T-helper 2 cell treated with Interferon-gamma antibody and Interleukin-4, amounts not matched to agents 5 μg/mL and 100 μg/mL, for 36 hours (primary cell): ENCODE measurements around the gene NFKBIA.
A peak's percentile ranks its signal among the peaks of the same experiment; 100 is the strongest.
"Not testable (repeated sequence)": the region's sequence is repeated elsewhere in the genome, so short reads cannot be mapped to it uniquely, and the experiment has no call there.

Experiments used
- DNase-seq: peaks from one replicate; pipeline ENCODE4 v3.0.0; 2021; ENCODE audit warnings: low spot score
- H3K27ac Mint-ChIP-seq: one replicate; pipeline ENCODE4 v1.8.0; 2021; ENCODE audit warnings: mild to moderate bottlenecking, mixed read lengths
- H3K27me3 Mint-ChIP-seq: one replicate; pipeline ENCODE4 v1.8.0; 2021; ENCODE audit warnings: low read depth, mixed read lengths
- H3K36me3 Mint-ChIP-seq: one replicate; pipeline ENCODE4 v1.8.0; 2021; ENCODE audit warnings: low read depth, mixed read lengths
- H3K4me1 Mint-ChIP-seq: one replicate; pipeline ENCODE4 v1.8.0; 2021; ENCODE audit warnings: low read depth, mixed read lengths
- H3K4me3 Mint-ChIP-seq: one replicate; pipeline ENCODE4 v1.8.0; 2022; ENCODE audit warnings: mild to moderate bottlenecking, moderate library complexity, mixed read lengths
- H3K9me3 Mint-ChIP-seq: one replicate; pipeline ENCODE4 v1.8.0; 2021; ENCODE audit warnings: mixed read lengths

NFKBIA gene

DNA sequence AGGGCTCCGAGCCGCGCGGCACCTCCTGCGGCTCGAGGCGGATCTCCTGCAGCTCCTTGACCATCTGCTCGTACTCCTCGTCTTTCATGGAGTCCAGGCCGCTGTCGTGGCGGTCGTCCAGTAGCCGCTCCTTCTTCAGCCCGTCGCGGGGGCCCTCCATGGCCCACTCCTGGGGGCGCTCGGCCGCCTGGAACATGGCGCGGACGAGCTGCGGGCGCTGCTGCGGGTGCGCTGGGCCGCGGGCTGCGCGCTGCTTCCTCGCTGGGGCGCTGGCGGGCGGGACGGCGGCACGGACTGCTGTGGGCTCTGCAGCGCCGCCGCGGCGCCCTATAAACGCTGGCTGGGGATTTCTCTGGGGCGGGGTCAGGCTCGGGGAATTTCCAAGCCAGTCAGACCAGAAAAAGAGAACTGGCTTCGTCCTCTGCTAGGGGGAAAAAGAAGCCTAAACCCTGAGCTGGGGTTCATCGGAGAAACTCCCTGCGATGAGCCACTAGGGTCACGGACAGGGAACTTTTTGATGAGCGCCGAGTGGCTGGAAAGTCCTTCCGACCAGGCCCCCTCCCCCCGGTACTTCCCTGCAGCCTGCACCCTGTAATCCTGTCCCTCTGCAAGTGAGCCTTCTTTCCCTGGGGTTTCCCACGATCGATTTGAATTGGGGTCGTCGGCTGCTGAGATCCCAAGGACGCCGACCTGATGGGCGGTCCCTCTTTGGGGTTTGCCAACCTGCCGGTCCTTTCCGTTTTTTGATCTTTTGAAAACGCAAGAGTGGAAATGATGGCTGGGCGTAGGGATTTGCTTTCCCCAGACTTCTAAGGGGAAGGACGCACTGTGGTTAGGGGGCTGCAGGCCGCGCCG lies at the start of gene NFKBIA:
NFKBIA (minus strand) TSS at position 301 of the 855 bp plus-strand sequence; CDS start at position 196, 105 bp downstream.
- peak; percentile 96 for DNase-seq
- Mint-ChIP-seq H3K27ac (peak within 1 kb of the TSS; percentile 97), H3K9me3 (no peaks in the 10 kb centered on the region), H3K27me3 (no peaks in the 10 kb centered on the region), H3K4me1 (peaks cover 46% of the 10 kb centered on the region), H3K36me3 (peaks cover 40% of the 10 kb centered on the region), H3K4me3 (peak within 1 kb of the TSS; percentile 94)

- Mint-ChIP-seq H3K4me3 (no peak overlapping the region), H3K4me1 (no peaks in the 10 kb centered on the region), H3K9me3 (no peaks in the 10 kb centered on the region), H3K27ac (no peak overlapping the region), H3K36me3 (no peaks in the 10 kb centered on the region), H3K27me3 (peaks cover 2% of the 10 kb centered on the region)
- DNase-seq: no peak
Measured at GRCh38 chr14:35446450-35446849, 41.9 kb upstream of the NFKBIA start.

- H3K9me3 Mint-ChIP-seq: no peaks in the 10 kb centered on the region
- H3K4me1 Mint-ChIP-seq: no peaks in the 10 kb centered on the region
- H3K27ac Mint-ChIP-seq: no peak overlapping the region
- no peak for DNase-seq
- H3K4me3 Mint-ChIP-seq: no peak overlapping the region
- peaks cover 2% of the 10 kb centered on the region for H3K27me3 Mint-ChIP-seq
- H3K36me3 Mint-ChIP-seq: no peaks in the 10 kb centered on the region
Measured at GRCh38 chr14:35444104-35444503, 39.6 kb upstream of the NFKBIA start.

- Mint-ChIP-seq H3K27ac (no peak overlapping the region), H3K4me3 (no peak overlapping the region), H3K9me3 (no peaks in the 10 kb centered on the region), H3K4me1 (no peaks in the 10 kb centered on the region), H3K36me3 (no peaks in the 10 kb centered on the region), H3K27me3 (peaks cover 2% of the 10 kb centered on the region)
- DNase-seq: no peak
Measured at GRCh38 chr14:35441160-35441559, 36.6 kb upstream of the NFKBIA start.

DNA sequence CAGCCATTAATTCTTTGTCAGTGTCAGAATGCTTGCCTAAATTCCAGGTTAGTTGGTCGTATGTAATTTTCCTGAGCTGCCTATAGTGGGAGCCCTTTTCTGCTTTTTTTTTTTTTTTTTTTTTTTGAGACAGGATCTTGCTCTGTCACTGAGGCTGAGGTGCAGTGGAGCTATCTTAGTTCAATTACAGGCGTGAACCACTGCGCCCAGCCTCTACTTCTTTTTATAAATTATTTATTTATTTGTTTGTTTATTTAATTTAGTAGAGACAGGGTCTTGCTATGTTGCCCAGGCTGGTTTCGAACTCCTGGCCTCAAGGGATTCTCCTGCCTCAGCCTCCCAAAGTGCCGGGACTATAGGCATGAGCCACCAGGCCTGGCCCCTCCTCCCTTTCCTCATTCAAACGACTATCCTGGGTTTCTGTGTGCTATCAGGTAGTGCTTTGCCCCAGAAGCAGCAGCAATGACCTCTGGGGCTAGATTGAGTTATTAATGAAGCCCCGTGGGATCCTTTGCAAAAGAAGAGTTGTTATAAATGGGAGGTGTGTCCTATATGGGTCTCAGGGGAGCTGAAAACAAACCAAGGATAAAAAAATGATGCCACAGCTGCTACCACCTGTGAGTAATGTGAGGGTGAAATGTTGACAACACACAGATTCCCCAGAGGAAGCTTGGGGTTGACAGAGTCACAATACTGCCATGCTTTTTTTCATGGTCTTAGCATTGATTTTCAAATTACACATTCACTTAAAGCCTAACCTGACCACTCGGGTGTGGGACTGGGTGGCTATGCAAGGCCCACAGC lies 34.6 kb upstream of the NFKBIA start:
- Mint-ChIP-seq H3K36me3 (no peaks in the 10 kb centered on the region), H3K9me3 (no peaks in the 10 kb centered on the region), H3K4me3 (no peak overlapping the region), H3K4me1 (peaks cover 5% of the 10 kb centered on the region), H3K27me3 (peaks cover 2% of the 10 kb centered on the region), H3K27ac (no peak overlapping the region)
- DNase-seq: no peak

DNA sequence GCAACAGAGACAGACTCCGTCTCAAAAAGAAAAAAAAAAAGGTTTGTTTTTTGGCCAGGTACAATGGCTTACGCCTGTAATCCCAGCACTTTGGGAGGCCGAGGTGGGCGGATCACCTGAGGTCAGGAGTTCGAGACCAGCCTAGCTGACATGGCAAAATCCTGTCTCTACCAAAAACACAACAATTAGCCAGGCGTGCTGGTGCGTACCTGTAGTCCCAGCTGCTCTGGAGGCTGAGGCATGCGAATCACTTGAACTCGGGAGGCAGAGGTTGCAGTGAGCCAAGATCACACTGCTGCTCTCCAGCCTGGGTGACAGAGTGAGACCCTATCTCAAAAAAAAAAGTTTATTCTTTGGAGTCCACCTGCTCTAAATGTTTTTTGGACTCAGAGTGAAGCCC lies 33.9 kb upstream of the NFKBIA start:
- H3K4me3 Mint-ChIP-seq, DNase-seq, H3K36me3 Mint-ChIP-seq, H3K27me3 Mint-ChIP-seq, H3K27ac Mint-ChIP-seq, H3K4me1 Mint-ChIP-seq, H3K9me3 Mint-ChIP-seq: not testable (repeated sequence)

DNA sequence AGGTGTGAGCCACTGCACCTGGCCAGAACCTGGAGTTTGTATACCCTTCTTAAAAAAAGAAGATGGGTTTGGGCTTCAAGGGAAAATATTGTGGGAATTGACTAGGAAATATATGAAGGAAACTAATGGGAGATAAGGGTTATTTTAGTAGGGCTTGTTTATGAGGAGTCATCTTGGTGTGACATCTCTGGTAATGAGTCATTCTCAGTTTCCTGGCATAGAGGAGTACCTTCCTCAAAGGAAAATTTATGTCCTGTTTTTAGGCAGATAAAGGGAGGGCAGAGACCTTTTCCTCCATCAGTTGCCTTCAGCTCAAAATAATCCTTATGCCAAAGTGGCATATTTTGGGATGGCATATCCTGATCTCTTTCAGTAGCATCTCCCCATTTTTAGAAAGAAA lies 30.6 kb upstream of the NFKBIA start:
- H3K9me3 Mint-ChIP-seq: no peaks in the 10 kb centered on the region
- no peaks in the 10 kb centered on the region for H3K36me3 Mint-ChIP-seq
- DNase-seq: no peak
- H3K4me1 Mint-ChIP-seq: peaks cover 7% of the 10 kb centered on the region
- H3K27ac Mint-ChIP-seq: no peak overlapping the region
- H3K27me3 Mint-ChIP-seq: no peaks in the 10 kb centered on the region
- H3K4me3 Mint-ChIP-seq: no peak overlapping the region

DNA sequence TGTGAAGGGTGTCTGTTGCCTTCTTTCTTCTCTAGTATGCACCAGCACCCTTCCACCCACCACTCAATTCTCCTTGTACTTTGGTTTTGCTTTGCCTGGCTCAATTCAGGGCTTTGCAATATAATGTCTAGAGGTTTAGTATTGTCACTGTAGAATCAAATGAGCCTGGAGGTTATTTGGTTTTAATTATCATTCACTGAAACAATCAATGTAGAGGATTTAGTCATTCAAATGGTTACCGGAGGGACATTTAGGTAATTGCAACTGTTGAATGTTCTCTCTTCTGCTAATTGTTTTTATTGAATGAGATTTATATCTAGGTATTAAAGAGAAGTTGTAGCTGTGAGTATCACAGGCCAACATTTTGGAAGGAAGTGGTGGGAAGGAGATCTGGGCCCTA lies 29.3 kb upstream of the NFKBIA start:
- H3K4me1 Mint-ChIP-seq: peaks cover 10% of the 10 kb centered on the region
- H3K27ac Mint-ChIP-seq: no peak overlapping the region
- H3K36me3 Mint-ChIP-seq: no peaks in the 10 kb centered on the region

DNA sequence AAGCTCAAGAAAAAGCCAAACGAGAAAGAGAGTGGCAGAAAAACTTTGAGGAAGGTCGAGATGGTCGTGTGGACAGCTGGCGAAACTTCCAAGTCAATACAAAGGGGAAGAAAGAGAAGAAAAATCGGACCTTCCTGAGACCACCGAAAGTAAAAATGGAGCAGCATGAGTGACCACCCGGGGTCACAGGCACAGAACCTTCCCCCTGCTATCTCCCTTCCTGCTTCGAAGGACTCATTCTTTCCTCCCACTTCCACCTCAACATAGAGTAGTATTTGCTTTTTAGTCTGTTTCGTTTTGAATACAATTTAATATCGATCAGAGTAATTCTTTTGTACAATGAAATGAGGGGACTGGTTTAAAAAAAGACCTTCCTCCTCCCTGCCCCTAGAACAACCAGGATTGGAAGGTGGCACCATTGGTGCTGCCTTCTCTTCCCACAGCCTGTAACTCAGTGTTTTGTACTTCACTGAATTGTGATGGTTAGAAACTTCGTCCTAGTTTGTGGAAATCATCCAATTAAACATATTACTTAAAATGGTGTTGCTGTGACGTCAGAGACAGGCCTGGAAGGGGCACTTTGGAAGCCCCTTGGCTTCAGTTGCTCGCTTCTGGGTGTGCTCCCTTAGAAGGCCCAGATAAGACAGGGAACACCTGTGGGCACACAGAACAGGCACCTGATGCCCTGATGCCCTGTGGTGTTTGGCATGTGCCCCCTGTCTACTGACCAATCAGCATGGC lies 26.1 kb upstream of the NFKBIA start:
- peak overlapping the region; percentile 1 for H3K4me3 Mint-ChIP-seq
- H3K27me3 Mint-ChIP-seq: no peaks in the 10 kb centered on the region
- no peaks in the 10 kb centered on the region for H3K9me3 Mint-ChIP-seq
- H3K27ac Mint-ChIP-seq: no peak overlapping the region
- no peaks in the 10 kb centered on the region for H3K36me3 Mint-ChIP-seq
- H3K4me1 Mint-ChIP-seq: peaks cover 10% of the 10 kb centered on the region
- no peak for DNase-seq

More for the DNA sequence above, 29.3 kb upstream of the NFKBIA start:
- no peaks in the 10 kb centered on the region for H3K27me3 Mint-ChIP-seq
- H3K9me3 Mint-ChIP-seq: no peaks in the 10 kb centered on the region
- DNase-seq: no peak
- H3K4me3 Mint-ChIP-seq: no peak overlapping the region

GRCh38 chr14:35429951-35430350 lies 25.4 kb upstream of the NFKBIA start:
- Mint-ChIP-seq H3K27ac (no peak overlapping the region), H3K27me3 (no peaks in the 10 kb centered on the region), H3K4me1 (peaks cover 5% of the 10 kb centered on the region), H3K36me3 (no peaks in the 10 kb centered on the region), H3K9me3 (no peaks in the 10 kb centered on the region), H3K4me3 (peak overlapping the region; percentile 1)
- DNase-seq: no peak

GRCh38 chr14:35425850-35426249 lies 21.3 kb upstream of the NFKBIA start:
- H3K4me3 Mint-ChIP-seq: no peak overlapping the region
- no peaks in the 10 kb centered on the region for H3K27me3 Mint-ChIP-seq
- no peak overlapping the region for H3K27ac Mint-ChIP-seq
- no peak for DNase-seq
- H3K4me1 Mint-ChIP-seq: peaks cover 8% of the 10 kb centered on the region
- no peaks in the 10 kb centered on the region for H3K36me3 Mint-ChIP-seq
- H3K9me3 Mint-ChIP-seq: no peaks in the 10 kb centered on the region

GRCh38 chr14:35423621-35424020 lies 19.1 kb upstream of the NFKBIA start:
- Mint-ChIP-seq H3K27ac (no peak overlapping the region), H3K36me3 (no peaks in the 10 kb centered on the region), H3K27me3 (no peaks in the 10 kb centered on the region), H3K4me1 (peaks cover 6% of the 10 kb centered on the region), H3K4me3 (no peak overlapping the region), H3K9me3 (no peaks in the 10 kb centered on the region)
- DNase-seq: no peak

DNA sequence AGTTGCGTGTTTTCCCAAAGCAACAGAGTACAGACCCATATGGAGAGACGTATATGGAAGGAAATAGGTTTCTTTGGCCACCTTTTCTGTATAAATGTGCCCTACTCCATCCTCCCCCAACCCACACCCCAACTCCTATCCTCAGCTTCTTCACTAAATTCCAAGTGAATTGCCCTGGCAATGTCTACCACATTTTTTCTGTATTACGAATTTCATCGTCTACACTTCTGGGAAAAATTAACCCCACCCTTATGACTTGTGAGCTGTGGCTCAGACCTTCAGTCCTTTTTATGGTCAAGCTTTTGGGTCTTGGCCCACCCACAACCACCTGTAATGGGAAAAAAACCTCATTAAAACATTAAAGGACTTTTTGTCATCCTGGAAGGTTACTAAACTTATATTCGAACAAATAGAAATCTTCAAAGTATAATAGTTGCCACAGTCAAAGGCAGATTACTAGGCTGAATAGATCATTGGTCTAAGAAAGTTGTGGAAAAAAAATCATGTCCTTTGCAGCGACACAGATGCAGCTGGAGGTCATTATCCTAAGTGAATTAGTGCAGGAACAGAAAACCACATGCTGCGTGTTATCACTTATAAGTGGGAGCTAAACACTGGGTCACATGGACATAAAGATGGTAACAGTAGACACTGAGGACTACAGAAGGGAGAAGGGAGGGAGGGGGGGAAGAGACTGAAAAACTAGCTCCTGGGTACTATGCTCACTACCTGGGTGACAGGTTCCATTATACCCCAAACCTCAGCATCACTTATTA lies 15.7 kb upstream of the NFKBIA start:
- H3K9me3 Mint-ChIP-seq: no peaks in the 10 kb centered on the region
- H3K4me1 Mint-ChIP-seq: peaks cover 30% of the 10 kb centered on the region
- no peaks in the 10 kb centered on the region for H3K36me3 Mint-ChIP-seq
- H3K27me3 Mint-ChIP-seq: no peaks in the 10 kb centered on the region
- no peak for DNase-seq
- no peak overlapping the region for H3K27ac Mint-ChIP-seq
- no peak overlapping the region for H3K4me3 Mint-ChIP-seq
